GM23338 (cell line): ENCODE data around the gene LATS1. TPM values are rescaled to one million over a fixed set of nuclear protein-coding genes. Genes with fewer than 3 reads are reported as not detected.
A peak's percentile ranks its signal among the peaks of the same experiment; 100 is the strongest.

Source experiments
- ATAC-seq: fragments of 200-7000 bp; cut with Tn5 transposase; 3 replicates; pipeline ENCODE4 v1.9.1; 2020
- DNase-seq: peaks from one replicate; pipeline ENCODE4 v3.0.0-alpha.2; 2015; ENCODE audit warnings: low spot score
- H2AFZ ChIP-seq: fragments of 200-600 bp; sonication (generic); 2 replicates; pipeline ENCODE4 v1.8.0; 2016; ENCODE audit warnings: antibody characterized with exemption, mild to moderate bottlenecking, moderate library complexity
- H3F3A ChIP-seq: fragments of 200-600 bp; sonication (generic); replicated peaks from 2 replicates; pipeline ENCODE4 v1.8.0; 2017; ENCODE audit warnings: antibody characterized with exemption, mixed run types, low read depth
- H3K27ac ChIP-seq: fragments of 200-600 bp; sonication (generic); 2 replicates; pipeline ENCODE4 v1.6.1; 2016; ENCODE audit warnings: low read depth
- H3K27me3 ChIP-seq: fragments of 200-600 bp; sonication (generic); 2 replicates; pipeline ENCODE4 v1.8.0; 2016; ENCODE audit warnings: mild to moderate bottlenecking, mixed run types, moderate library complexity; ENCODE audit not compliant: insufficient read depth
- H3K36me3 ChIP-seq: fragments of 200-600 bp; sonication (generic); 2 replicates; pipeline ENCODE4 v1.8.0; 2016; ENCODE audit warnings: mild to moderate bottlenecking; ENCODE audit not compliant: insufficient read depth
- H3K4me1 ChIP-seq: fragments of 200-600 bp; sonication (generic); 2 replicates; pipeline ENCODE4 v1.8.0; 2016; ENCODE audit warnings: mild to moderate bottlenecking, moderate library complexity; ENCODE audit not compliant: insufficient read depth
- H3K4me2 ChIP-seq: fragments of 200-600 bp; sonication (generic); 2 replicates; pipeline ENCODE4 v1.7.1; 2017; ENCODE audit warnings: mixed run types
- H3K4me3 ChIP-seq: fragments of 200-600 bp; sonication (generic); 2 replicates; pipeline ENCODE4 v1.6.1; 2016; ENCODE audit warnings: mixed run types
- H3K79me2 ChIP-seq: fragments of 200-600 bp; sonication (generic); replicated peaks from 2 replicates; pipeline ENCODE4 v1.8.0; 2017; ENCODE audit warnings: mild to moderate bottlenecking; ENCODE audit not compliant: insufficient read depth
- H3K9me2 ChIP-seq: fragments of 200-600 bp; sonication (generic); 2 replicates; pipeline ENCODE4 v1.8.0; 2017; ENCODE audit not compliant: insufficient read depth
- H4K20me1 ChIP-seq: fragments of 200-600 bp; sonication (generic); replicated peaks from 2 replicates; pipeline ENCODE4 v1.8.0; 2017; ENCODE audit warnings: mild to moderate bottlenecking; ENCODE audit not compliant: insufficient read depth
- H3K27ac Mint-ChIP-seq: 2 replicates; pipeline ENCODE4 v1.8.0; 2020; ENCODE audit warnings: inconsistent platforms, mild to moderate bottlenecking, moderate library complexity, mixed read lengths
- H3K27me3 Mint-ChIP-seq: 3 replicates; pipeline ENCODE4 v1.8.0; 2022; ENCODE audit warnings: low read depth, mild to moderate bottlenecking, moderate library complexity, mixed read lengths, inconsistent platforms; ENCODE audit not compliant: insufficient read depth, poor library complexity
- H3K36me3 Mint-ChIP-seq: 3 replicates; pipeline ENCODE4 v1.8.0; 2021; ENCODE audit warnings: low read depth, mild to moderate bottlenecking, inconsistent platforms, moderate library complexity, mixed read lengths
- H3K4me1 Mint-ChIP-seq: 3 replicates; pipeline ENCODE4 v1.8.0; 2020; ENCODE audit warnings: mild to moderate bottlenecking, inconsistent platforms, mixed read lengths
- H3K4me3 Mint-ChIP-seq: 3 replicates; pipeline ENCODE4 v1.8.0; 2021; ENCODE audit warnings: moderate library complexity, mild to moderate bottlenecking, inconsistent platforms, mixed read lengths
- H3K9me3 Mint-ChIP-seq: 3 replicates; pipeline ENCODE4 v1.8.0; 2020; ENCODE audit warnings: moderate library complexity, mild to moderate bottlenecking, inconsistent platforms, mixed read lengths
- CREB1 ChIP-seq: fragments of 250-450 bp; sonication (Bioruptor Pico); IDR thresholded peaks from 2 replicates; pipeline ENCODE4 v1.5.0; 2020; ENCODE audit warnings: low read depth, mild to moderate bottlenecking, moderate library complexity
- CTCF ChIP-seq, 2 experiments: fragments of 200-600 bp in 1 of 2; sonication (generic) in 1 of 2; conservative IDR thresholded peaks; 2 replicates each; pipeline versions ENCODE4 v1.5.1 to v1.6.1; 2016 to 2017; ENCODE audit warnings: antibody characterized with exemption in 2 of 2, low read depth in 2 of 2, mild to moderate bottlenecking in 2 of 2, moderate library complexity in 1 of 2
- EZH2 ChIP-seq: fragments of 200-600 bp; sonication (generic); IDR thresholded peaks from one replicate; pipeline ENCODE4 v1.8.0; 2017; ENCODE audit warnings: antibody characterized with exemption, mild to moderate bottlenecking, low read depth; ENCODE audit not compliant: unreplicated experiment
- EZH2phosphoT487 ChIP-seq: fragments of 200-600 bp; sonication (generic); IDR thresholded peaks from one replicate; pipeline ENCODE4 v1.8.1; 2018; ENCODE audit warnings: antibody characterized with exemption; ENCODE audit not compliant: unreplicated experiment
- JUNB ChIP-seq: IDR thresholded peaks from one replicate; pipeline ENCODE4 v1.6.1; 2016; ENCODE audit warnings: antibody characterized with exemption; ENCODE audit not compliant: unreplicated experiment
- STAT1 ChIP-seq: IDR thresholded peaks from one replicate; pipeline ENCODE4 v1.6.1; 2016; ENCODE audit warnings: antibody characterized with exemption; ENCODE audit not compliant: unreplicated experiment
- ZNF114 ChIP-seq: fragments of 250-450 bp; sonication (Bioruptor Pico); IDR thresholded peaks from 2 replicates; pipeline ENCODE4 v1.5.0; 2020; ENCODE audit warnings: mild to moderate bottlenecking, moderate library complexity
- ZNF331 ChIP-seq: fragments of 250-450 bp; sonication (Bioruptor Pico); IDR thresholded peaks from 2 replicates; pipeline ENCODE4 v1.5.0; 2020; ENCODE audit warnings: low read depth, mild to moderate bottlenecking, moderate library complexity
- polyA plus RNA-seq: library from polyadenylated mRNA; unstranded; fragments of >200 nt; fragmentation: Nextera tagmentation; extraction: Ambion mirVana; gene quantifications from 2 replicates; pipeline ENCODE4 v1.2.1, GENCODE V29; 2016
- total RNA-seq: library from RNA; depleted of rRNA; stranded (reverse); fragments of >200 nt; shearing (Covaris generic); gene quantifications from 2 replicates; pipeline ENCODE4 v1.2.3, GENCODE V29; 2014
- TF ChIP-seq, protein P1 (sequence below): IDR thresholded peaks from one replicate; pipeline ENCODE4 v1.6.1; 2018; ENCODE audit warnings: antibody characterized with exemption; ENCODE audit not compliant: unreplicated experiment
- TF ChIP-seq, protein P2 (sequence below): fragments of 250-450 bp; sonication (Bioruptor Pico); IDR thresholded peaks from 2 replicates; pipeline ENCODE4 v1.5.0; 2020; ENCODE audit warnings: mild to moderate bottlenecking, moderate library complexity

Gene LATS1
- total and polyA plus RNA-seq, 2 experiments from 2014 or later, result 7.5 to 18.8 TPM

DNA sequence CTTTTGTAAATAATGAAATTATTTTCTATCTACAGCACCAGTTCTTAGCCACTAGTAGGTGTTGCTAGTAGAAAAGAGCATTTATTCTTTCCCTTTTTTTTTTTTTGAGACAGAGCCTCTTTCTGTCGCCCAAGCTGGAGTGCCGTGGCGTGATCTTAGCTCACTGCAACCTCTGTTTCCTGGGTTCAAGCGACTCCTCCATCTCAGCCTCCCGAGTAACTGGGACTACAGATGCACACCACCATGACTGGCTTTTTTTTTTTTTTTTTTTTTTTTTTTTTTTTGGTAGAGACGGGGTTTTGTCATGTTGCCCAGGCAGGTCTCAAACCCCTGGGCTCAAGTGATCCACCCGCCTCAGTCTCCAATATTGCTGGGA lies 38.3 kb upstream of the LATS1 start (continued):
- TF ChIP-seq, protein P1, sequence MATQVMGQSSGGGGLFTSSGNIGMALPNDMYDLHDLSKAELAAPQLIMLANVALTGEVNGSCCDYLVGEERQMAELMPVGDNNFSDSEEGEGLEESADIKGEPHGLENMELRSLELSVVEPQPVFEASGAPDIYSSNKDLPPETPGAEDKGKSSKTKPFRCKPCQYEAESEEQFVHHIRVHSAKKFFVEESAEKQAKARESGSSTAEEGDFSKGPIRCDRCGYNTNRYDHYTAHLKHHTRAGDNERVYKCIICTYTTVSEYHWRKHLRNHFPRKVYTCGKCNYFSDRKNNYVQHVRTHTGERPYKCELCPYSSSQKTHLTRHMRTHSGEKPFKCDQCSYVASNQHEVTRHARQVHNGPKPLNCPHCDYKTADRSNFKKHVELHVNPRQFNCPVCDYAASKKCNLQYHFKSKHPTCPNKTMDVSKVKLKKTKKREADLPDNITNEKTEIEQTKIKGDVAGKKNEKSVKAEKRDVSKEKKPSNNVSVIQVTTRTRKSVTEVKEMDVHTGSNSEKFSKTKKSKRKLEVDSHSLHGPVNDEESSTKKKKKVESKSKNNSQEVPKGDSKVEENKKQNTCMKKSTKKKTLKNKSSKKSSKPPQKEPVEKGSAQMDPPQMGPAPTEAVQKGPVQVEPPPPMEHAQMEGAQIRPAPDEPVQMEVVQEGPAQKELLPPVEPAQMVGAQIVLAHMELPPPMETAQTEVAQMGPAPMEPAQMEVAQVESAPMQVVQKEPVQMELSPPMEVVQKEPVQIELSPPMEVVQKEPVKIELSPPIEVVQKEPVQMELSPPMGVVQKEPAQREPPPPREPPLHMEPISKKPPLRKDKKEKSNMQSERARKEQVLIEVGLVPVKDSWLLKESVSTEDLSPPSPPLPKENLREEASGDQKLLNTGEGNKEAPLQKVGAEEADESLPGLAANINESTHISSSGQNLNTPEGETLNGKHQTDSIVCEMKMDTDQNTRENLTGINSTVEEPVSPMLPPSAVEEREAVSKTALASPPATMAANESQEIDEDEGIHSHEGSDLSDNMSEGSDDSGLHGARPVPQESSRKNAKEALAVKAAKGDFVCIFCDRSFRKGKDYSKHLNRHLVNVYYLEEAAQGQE, result no peak

DNA sequence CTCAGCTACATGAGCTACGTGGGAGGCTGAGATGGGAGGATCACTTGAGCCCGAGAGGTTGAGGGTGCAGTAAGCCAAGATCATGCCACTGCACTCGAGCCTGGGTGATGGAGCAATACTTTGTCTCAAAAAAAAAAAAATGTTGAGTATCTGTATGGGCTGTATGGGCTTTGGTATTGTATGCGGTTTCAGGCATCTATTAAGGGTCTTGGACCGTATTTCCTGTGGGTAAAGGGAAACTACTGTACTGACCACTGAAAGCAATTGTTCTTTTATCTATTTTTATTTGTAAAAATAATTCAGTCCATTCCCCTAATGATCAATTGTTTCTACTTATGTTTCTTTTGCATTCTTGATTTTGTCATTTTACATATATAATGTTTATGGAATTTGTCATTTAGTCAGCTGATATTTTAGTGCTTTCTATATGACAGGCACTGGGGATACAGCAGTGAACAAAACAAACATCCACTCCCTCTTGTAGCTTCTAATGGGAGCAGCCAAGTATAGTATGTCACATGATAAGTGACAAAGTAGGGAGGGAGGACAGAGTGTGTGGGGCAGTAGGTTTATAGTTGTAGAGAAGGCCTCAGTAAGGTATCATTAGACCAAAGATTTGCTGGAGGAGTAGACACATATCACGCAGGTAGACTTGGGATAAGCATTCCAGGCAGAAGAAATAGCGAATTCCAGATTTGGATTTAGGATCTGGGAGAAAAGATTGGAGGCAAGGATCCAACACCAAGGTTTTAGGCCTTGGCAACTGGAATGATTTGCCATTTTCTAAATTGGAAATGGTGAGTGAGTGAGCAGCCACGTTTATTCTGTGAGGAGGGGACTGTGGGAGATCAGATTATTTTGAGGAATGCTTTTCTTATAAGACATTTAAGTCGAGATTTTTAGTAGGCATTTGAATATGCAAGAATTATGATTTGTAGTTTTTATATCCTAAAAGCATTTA lies 37.7 kb upstream of the LATS1 start:
- H3K79me2 ChIP-seq, result peaks cover 100% of the 10 kb centered on the region
- H3K4me1 ChIP-seq, result 0 out of 2 replicates have a peak, but pooled peaks cover 5% of the 10 kb centered on the region
- DNase-seq, result no peak
- H3F3A ChIP-seq, result peaks cover 7% of the 10 kb centered on the region; the same call in 1 of the 2 replicates
- no peak overlapping the region for H3K4me3 ChIP-seq
- H2AFZ ChIP-seq, result no peak overlapping the region
- Mint-ChIP-seq H3K27me3 (peaks cover under 1% of the 10 kb centered on the region), H3K9me3 (no peaks in the 10 kb centered on the region), H3K36me3 (no peaks in the 10 kb centered on the region), H3K27ac (peak overlapping the region; percentile 65), H3K4me1 (peaks cover 3% of the 10 kb centered on the region; the same call in 2 of the 3 replicates), H3K4me3 (no peak overlapping the region)
- peak overlapping the region; percentile 55 for H3K27ac ChIP-seq
- no peaks in the 10 kb centered on the region for H3K9me2 ChIP-seq
- ATAC-seq, result no peak
- H3K27me3 ChIP-seq, result no peaks in the 10 kb centered on the region
- peaks cover 27% of the 10 kb centered on the region for H4K20me1 ChIP-seq
- H3K4me2 ChIP-seq, result no peak overlapping the region
- no peaks in the 10 kb centered on the region for H3K36me3 ChIP-seq
- no peak for TF ChIP-seq CREB1 (CRISPR knock-in tag)
- TF ChIP-seq EZH2phosphoT487, result no peak
- no peak for TF ChIP-seq ZNF114 (CRISPR knock-in tag)
- TF ChIP-seq, protein P2, sequence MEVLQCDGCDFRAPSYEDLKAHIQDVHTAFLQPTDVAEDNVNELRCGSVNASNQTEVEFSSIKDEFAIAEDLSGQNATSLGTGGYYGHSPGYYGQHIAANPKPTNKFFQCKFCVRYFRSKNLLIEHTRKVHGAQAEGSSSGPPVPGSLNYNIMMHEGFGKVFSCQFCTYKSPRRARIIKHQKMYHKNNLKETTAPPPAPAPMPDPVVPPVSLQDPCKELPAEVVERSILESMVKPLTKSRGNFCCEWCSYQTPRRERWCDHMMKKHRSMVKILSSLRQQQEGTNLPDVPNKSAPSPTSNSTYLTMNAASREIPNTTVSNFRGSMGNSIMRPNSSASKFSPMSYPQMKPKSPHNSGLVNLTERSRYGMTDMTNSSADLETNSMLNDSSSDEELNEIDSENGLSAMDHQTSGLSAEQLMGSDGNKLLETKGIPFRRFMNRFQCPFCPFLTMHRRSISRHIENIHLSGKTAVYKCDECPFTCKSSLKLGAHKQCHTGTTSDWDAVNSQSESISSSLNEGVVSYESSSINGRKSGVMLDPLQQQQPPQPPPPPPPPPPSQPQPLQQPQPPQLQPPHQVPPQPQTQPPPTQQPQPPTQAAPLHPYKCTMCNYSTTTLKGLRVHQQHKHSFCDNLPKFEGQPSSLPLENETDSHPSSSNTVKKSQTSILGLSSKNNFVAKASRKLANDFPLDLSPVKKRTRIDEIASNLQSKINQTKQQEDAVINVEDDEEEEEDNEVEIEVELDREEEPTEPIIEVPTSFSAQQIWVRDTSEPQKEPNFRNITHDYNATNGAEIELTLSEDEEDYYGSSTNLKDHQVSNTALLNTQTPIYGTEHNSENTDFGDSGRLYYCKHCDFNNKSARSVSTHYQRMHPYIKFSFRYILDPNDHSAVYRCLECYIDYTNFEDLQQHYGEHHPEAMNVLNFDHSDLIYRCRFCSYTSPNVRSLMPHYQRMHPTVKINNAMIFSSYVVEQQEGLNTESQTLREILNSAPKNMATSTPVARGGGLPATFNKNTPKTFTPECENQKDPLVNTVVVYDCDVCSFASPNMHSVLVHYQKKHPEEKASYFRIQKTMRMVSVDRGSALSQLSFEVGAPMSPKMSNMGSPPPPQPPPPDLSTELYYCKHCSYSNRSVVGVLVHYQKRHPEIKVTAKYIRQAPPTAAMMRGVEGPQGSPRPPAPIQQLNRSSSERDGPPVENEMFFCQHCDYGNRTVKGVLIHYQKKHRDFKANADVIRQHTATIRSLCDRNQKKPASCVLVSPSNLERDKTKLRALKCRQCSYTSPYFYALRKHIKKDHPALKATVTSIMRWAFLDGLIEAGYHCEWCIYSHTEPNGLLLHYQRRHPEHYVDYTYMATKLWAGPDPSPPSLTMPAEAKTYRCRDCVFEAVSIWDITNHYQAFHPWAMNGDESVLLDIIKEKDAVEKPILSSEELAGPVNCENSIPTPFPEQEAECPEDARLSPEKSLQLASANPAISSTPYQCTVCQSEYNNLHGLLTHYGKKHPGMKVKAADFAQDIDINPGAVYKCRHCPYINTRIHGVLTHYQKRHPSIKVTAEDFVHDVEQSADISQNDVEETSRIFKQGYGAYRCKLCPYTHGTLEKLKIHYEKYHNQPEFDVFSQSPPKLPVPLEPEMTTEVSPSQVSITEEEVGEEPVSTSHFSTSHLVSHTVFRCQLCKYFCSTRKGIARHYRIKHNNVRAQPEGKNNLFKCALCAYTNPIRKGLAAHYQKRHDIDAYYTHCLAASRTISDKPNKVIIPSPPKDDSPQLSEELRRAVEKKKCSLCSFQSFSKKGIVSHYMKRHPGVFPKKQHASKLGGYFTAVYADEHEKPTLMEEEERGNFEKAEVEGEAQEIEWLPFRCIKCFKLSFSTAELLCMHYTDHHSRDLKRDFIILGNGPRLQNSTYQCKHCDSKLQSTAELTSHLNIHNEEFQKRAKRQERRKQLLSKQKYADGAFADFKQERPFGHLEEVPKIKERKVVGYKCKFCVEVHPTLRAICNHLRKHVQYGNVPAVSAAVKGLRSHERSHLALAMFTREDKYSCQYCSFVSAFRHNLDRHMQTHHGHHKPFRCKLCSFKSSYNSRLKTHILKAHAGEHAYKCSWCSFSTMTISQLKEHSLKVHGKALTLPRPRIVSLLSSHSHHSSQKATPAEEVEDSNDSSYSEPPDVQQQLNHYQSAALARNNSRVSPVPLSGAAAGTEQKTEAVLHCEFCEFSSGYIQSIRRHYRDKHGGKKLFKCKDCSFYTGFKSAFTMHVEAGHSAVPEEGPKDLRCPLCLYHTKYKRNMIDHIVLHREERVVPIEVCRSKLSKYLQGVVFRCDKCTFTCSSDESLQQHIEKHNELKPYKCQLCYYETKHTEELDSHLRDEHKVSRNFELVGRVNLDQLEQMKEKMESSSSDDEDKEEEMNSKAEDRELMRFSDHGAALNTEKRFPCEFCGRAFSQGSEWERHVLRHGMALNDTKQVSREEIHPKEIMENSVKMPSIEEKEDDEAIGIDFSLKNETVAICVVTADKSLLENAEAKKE (CRISPR knock-in tag), result no peak
- TF ChIP-seq STAT1, result no peak
- TF ChIP-seq ZNF331, result no peak
- no peak for TF ChIP-seq CTCF (conservative IDR thresholded peaks at IDR 0.05; ENCODE audit: low read depth in 2 of 2)
- no peak for TF ChIP-seq JUNB
- no peak for TF ChIP-seq EZH2
